UCSD-AML1 (cell line): Measurements from ENCODE around the gene SORCS3.

ENCODE experiments used
- DNase-seq: peaks from one replicate; lab custom pipeline; 2025; ENCODE audit not compliant: unreplicated experiment; lab: John Stamatoyannopoulos, UW

SORCS3 gene

DNA sequence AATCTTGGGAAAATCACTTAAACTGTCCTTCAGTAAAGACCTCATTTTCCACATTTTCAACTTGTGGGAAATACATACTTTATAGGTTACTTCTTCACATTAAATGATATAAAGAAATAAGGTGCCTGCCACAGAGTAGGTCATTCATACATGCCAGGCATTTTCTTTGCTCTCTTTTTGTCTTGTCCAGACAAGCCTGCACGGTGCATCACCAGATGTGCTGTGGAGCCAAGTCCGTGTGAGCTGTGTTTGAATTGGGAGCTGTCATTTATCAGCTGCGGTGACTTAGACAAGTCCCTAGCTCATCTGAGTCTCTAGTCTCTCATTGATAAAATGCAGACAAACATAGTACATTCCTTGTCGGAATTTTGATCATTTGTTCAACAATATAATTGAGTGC, 432.9 kb downstream of the SORCS3 start:
- DNase-seq, result no peak

DNA sequence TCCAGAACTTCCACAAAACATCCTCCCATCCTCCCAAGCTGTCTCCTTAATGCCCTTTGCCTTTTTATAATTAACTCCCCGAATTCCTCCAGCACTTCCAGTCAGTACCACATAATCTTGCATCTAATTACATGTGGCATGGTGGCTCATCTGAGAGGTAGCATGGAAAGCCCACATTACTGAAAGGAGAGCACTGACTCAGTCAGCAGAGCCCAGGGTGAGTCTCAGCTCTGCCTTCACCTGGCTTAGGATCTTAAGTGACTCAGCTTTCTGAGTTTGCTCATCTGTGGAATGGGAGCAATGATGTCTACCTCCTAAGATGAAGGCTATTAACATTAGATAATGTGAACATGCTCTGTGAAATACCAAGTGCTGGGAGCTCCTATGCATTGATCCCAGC, 433.9 kb downstream of the SORCS3 start:
- DNase-seq, result no peak

GRCh38 chr10:105085980-105086379, 444.9 kb downstream of the SORCS3 start:
- no peak for DNase-seq

DNA sequence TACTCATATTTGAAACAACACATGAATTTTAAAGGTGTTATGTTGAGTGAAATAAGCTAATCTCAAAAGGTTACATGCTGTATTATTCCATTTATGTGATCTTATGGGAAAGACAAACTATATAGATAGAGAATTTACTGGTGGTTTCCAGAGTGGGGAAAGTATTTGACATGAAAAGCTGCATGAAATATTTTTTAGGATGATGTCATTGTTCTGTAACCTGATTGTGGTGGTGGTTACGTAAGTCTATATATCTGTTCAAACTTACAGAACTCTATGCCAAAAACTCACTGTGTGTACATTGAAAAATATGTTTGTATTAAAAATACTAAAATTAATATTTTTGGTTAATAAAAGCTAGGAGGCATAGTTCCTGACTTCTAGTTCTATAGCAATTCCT, 453.0 kb downstream of the SORCS3 start:
- no peak for DNase-seq

GRCh38 chr10:105096316-105096715, 455.2 kb downstream of the SORCS3 start:
- no peak for DNase-seq

DNA sequence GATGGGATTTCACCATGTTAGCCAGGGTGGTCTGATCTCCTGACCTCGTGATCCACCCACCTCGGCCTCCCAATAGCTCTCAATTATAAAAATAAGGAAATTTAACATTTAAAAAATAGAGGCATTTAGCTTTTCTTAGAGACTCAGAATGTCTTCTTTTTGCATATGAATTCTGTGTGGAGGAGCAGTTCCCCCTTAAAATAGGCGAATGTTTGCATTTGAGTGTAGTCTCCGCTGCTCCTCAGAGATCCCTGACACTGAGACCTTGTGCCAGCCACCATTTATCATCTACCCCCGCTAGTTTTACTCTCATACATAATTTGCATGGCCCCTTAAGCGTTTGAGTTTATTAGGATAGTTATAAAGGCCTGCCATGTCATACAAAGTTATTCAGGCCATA, 461.9 kb downstream of the SORCS3 start:
- DNase-seq, result no peak

DNA sequence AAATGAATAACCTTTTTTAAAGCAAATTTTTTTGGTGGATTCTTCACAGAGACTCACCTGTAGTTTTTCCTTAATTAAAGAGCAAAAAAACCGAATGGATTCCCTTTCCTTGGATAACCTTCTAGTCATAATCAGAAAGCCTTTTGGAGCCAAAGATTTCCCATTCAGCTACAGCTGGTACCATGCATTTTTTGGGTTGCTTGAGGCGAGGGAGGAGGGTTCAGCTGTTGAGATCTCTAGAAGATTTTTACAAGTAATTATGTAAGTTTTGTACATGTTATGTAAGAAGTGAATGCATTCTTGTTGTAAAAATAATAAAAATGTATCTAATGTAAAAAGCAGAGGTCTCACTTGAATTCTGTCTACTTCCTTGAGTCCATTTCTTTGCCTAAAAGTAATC, 463.2 kb downstream of the SORCS3 start:
- no peak for DNase-seq

- no peak for DNase-seq
Measured at GRCh38 chr10:105109164-105109563, 468.1 kb downstream of the SORCS3 start.

- no peak for DNase-seq
Measured at GRCh38 chr10:105112862-105113261, 471.8 kb downstream of the SORCS3 start.

- no peak for DNase-seq
Measured at GRCh38 chr10:105113666-105114065, 472.6 kb downstream of the SORCS3 start.

- DNase-seq, result no peak
Measured at GRCh38 chr10:105121743-105122142, 480.7 kb downstream of the SORCS3 start.

- no peak for DNase-seq
Measured at GRCh38 chr10:105128111-105128510, 487.0 kb downstream of the SORCS3 start.

- DNase-seq, result no peak
Measured at GRCh38 chr10:105138358-105138757, 497.3 kb downstream of the SORCS3 start.

GRCh38 chr10:105139363-105139896, 498.3 kb downstream of the SORCS3 start:
- DNase-seq, result no peak

- DNase-seq, result no peak
Measured at GRCh38 chr10:105140600-105140999, 499.5 kb downstream of the SORCS3 start.

- DNase-seq, result no peak
Measured at GRCh38 chr10:105145711-105146110, 504.6 kb downstream of the SORCS3 start.

DNA sequence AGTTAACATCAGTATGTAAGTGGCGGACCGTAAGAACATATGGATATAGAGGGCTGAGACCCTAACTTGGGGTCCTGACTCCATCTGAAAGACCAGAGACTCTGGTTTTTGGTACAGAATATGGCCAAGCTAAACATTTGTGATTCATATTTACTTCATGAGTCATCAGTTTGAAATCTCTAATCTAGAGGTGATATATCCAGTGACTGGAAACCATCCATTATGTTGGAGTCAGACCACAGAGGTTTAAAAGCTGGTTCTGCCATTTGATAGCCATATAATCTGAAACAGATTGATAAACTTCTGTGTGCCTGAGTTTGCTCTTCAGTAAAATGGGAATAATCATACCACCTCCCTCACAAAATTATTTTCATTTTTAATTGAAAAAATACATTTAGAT, 505.3 kb downstream of the SORCS3 start:
- no peak for DNase-seq

GRCh38 chr10:105148456-105148855, 507.4 kb downstream of the SORCS3 start:
- no peak for DNase-seq

DNA sequence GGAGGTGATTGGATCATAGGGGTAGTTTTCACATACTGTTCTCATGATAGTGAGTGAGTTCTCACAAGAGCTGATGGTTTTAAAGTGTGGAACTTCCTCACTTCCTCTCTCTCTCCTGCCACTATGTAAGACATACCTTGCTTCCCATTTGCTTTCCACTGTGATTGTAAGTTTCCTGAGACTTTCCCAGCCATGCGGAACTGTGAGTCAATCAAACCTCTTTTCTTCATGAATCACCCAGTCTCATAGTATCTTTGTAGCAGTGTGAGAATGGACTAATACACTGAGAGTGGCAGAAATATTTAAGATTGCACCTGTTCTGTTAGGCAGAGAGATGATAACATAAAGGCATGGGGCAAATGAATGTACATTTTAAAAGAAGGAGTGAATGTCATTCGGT, 507.8 kb downstream of the SORCS3 start:
- no peak for DNase-seq

DNA sequence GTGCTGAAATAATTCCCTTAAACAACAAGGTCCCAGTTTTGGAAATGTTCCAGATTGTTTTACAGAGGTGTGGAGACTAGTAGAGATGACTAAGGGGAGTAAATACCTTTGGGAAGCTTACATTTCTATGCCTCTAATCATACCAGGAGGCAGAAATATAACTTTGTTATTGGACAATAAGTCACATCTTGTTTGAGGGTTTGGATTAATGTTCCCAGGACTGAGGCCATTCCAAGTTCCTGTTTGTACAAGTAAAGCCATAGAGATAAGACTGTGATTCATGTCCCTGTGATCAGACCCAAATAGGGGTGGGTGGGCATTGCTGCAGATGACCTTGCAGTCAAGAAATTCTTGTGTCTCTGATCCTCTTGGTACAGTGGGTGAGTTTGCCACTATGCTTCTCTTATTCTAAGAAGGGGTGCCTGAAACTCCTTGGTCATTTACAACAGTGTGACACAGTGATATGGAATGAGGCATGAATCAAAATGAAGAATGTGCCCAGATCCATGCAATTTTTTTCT, 508.3 kb downstream of the SORCS3 start:
- no peak for DNase-seq

DNA sequence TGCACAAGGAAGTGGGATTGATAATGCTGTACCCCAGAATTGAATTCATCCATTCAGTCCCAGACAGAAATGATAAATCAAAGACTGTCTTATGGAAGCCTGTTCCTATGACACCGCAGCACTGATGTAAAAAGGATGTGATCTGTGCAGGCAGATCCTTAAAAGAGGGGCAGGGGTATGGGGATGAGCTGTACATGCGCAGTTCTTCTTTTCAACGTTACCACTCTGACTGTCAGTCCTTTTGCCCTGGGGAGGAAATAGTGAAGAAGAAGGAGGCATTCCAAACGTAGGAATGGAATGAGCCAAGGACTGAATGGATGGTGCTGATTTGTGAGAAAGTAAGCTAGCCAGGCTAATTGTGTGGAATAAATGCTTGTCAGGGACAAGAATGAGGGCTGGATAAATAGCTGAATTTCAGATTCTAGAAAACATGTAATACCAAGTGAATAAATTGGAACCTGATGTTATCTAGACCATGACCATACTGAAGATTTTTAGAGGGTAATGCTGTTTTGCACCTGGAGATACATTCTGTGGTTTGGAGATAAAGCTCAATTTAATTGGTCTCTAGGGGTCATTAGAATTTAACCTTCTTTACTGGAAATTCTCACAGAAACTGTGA, 509.3 kb downstream of the SORCS3 start:
- no peak for DNase-seq

DNA sequence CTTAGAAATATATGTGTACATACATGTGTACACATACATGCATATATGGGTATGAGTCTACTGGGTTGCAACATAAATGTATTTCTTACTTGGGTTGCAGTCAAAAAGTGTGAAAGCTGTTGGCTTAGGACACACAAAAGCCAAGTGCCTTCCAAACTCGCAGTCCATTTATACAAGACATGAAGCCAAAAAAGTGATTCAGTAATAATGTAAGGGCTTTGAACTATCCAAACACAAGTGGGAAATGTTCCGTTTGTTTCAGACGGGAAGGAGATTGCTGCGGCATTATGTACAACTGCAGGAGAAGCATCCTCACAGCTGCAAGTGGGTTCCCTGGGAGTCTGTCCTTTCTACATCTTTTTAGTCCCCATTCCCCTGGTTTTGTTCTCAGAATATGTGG, 513.6 kb downstream of the SORCS3 start:
- no peak for DNase-seq

GRCh38 chr10:105159268-105159667, 518.2 kb downstream of the SORCS3 start:
- no peak for DNase-seq
